ENCODE data around the gene SSBP4.

The SSBP4 gene

DNA sequence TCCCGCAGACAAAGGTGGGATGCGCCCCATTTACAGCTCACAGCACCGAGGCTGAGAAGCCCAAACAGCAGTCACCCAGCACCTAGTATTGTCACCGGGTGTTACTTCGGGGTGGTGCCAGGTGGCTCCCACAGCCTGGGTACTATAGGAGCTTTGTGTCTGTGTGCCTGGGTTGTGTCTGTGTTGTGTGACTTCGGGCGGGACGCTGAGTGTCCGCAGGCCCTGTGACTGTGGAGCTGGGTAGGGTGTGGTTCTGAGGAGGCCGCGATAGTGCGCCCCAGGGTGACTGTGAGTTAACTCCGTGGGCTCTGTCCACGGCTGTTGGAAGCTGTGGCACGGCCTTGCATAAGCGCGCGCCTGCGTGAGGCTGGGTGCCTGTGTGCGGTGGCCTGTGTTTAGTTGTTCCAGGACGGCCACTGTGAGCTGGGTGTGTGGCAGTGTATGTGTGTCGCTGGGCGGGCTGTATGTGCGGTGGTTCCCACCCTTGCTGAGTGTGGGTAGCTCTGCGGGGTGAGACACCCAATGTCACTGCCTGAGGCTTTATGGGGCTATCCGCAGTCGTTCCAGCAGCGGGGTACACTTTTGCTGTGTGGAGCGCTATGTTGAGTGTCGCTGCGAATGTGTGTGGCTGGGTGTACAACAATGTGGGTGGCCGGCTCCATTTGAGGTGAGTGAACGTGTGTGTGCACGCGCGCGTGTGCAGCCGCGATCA lies 559 bp upstream of the SSBP4 start:
- ATAC-seq (replicated peaks; ENCODE audit: extremely low read depth, poor library complexity, severe bottlenecking) (peak; percentile 37), DNase-seq (ENCODE audit: low spot score in 2 of 2) (peak in 1 of 2 donors; percentile 48)
- H3K4me1 Mint-ChIP-seq: peaks cover 75% of the 10 kb centered on the region
- no peaks in the 10 kb centered on the region for H3K9me3 Mint-ChIP-seq
- peak overlapping the region; percentile 94 for H3K27ac Mint-ChIP-seq (ENCODE audit: low read depth)
- peaks cover 28% of the 10 kb centered on the region for H3K36me3 Mint-ChIP-seq (ENCODE audit: insufficient read depth)
- no peaks in the 10 kb centered on the region for H3K27me3 Mint-ChIP-seq
- H3K4me3 Mint-ChIP-seq: peak overlapping the region; percentile 83

DNA sequence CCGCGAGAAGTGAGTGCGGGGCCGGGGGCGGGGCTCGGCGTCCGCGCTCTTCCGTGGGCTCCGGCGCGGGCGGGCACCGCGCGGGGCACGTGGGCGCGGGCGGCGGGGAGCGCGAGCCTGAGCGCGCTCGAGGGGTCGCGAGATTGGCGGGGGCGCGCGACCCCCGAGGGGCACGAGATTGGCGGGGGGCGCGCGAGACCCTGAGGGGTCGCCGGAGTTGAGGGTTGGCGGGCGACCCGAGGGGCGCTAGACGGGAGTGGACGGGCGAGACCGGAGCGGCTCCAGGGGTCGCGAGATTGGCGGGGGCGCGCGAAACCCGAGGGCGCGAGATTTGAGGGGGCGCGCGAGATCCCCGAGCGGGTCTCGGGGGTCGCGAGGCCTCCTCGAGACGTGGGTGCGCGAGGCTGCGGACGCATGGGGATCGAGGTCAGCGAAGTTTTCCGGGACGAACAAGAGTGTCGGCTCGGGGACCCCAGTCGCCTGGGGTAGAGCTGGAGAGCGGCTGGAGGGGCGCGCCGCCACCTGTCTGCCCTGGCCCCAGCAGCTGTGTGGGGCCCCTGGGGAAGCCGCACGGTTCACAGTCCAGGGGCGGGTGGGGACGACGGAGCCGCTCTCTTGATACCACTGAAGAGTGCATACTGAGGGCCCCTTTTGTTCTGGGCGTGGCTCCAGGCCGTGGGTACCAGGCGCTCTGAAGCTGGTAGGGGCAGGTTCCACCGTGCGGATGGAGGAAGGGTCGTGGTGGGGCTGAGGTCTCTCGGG lies 682 bp downstream of the SSBP4 start:
- ATAC-seq (replicated peaks; ENCODE audit: extremely low read depth, poor library complexity, severe bottlenecking): peak; percentile 38
- peak overlapping the region; percentile 83 for H3K4me3 Mint-ChIP-seq
- H3K27me3 Mint-ChIP-seq: no peaks in the 10 kb centered on the region
- peaks cover 28% of the 10 kb centered on the region for H3K36me3 Mint-ChIP-seq (ENCODE audit: insufficient read depth)
- DNase-seq (ENCODE audit: low spot score in 2 of 2): no peak
- no peaks in the 10 kb centered on the region for H3K9me3 Mint-ChIP-seq
- H3K27ac Mint-ChIP-seq (ENCODE audit: low read depth): peak overlapping the region; percentile 85
- peaks cover 76% of the 10 kb centered on the region for H3K4me1 Mint-ChIP-seq

DNA sequence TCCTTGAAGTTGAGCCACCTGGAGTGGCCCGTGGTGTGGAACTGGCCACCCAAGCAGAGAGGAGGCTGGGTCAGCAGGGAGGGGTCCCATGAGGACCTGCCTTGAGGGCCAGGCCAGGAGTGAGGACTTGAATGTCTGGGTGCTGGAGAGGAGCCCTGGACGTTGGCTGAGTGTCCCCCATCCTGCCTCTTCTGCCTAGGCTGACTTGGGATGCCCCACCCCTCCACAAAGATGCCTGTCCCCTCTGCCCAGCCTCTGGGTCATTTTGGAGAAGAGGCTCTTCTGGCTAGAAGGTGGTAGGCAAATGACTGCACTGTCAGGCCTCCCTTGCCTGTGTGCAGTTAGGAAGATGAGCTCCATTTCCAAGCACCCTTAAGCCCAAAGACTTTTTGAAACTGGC lies 1.7 kb downstream of the SSBP4 start:
- Mint-ChIP-seq H3K4me1 (peaks cover 84% of the 10 kb centered on the region), H3K27ac (ENCODE audit: low read depth) (peak overlapping the region; percentile 85), H3K9me3 (no peaks in the 10 kb centered on the region), H3K4me3 (peak overlapping the region; percentile 83), H3K27me3 (no peaks in the 10 kb centered on the region), H3K36me3 (ENCODE audit: insufficient read depth) (peaks cover 30% of the 10 kb centered on the region)
- no peak for DNase-seq (ENCODE audit: low spot score in 2 of 2)
- no peak for ATAC-seq (replicated peaks; ENCODE audit: extremely low read depth, poor library complexity, severe bottlenecking)

GRCh38 chr19:18421371-18421959 lies 2.3 kb downstream of the SSBP4 start:
- Mint-ChIP-seq H3K27me3 (no peaks in the 10 kb centered on the region), H3K36me3 (ENCODE audit: insufficient read depth) (peaks cover 35% of the 10 kb centered on the region), H3K27ac (ENCODE audit: low read depth) (peak overlapping the region; percentile 85), H3K4me3 (peak overlapping the region; percentile 83), H3K4me1 (peaks cover 83% of the 10 kb centered on the region), H3K9me3 (no peaks in the 10 kb centered on the region)
- DNase-seq (ENCODE audit: low spot score in 2 of 2) (no peak), ATAC-seq (replicated peaks; ENCODE audit: extremely low read depth, poor library complexity, severe bottlenecking) (no peak)

DNA sequence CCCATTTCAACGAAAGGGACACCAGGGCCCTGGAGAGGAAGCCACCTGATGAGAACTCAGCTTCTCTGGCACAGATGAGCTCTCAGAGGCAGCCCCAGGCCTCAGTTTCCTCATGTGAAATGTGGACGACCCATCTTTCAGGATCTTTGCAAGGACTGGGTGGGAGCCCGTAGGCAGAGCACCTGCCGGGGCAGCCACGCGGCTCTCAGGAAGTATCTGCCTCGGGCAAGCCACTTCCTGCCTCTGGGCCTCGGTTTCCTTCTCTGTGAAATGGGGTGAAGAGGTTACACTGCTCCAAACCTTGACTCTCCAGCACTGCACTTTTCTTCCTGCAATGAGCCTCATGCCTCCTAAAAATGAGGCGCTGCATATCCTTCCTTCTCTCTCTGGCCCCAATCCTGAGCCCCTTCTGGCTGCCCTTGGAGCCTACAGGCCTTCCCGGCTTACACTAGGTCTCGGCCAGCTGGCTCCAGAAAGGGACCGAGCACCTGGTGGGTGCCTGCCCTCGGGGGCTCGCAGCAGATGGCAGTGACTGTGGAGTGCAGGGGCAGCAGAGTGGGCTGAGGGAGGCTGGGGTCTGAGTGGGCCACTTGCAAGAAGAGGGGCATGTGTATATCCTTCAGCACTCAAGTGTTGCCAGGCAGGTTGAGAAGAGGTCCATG lies 3.5 kb downstream of the SSBP4 start:
- ATAC-seq (replicated peaks; ENCODE audit: extremely low read depth, poor library complexity, severe bottlenecking): peak; percentile 17
- peaks cover 33% of the 10 kb centered on the region for H3K36me3 Mint-ChIP-seq (ENCODE audit: insufficient read depth)
- H3K9me3 Mint-ChIP-seq: no peaks in the 10 kb centered on the region
- H3K4me3 Mint-ChIP-seq: peak overlapping the region; percentile 83
- peak overlapping the region; percentile 85 for H3K27ac Mint-ChIP-seq (ENCODE audit: low read depth)
- DNase-seq (ENCODE audit: low spot score in 2 of 2): no peak
- H3K27me3 Mint-ChIP-seq: no peaks in the 10 kb centered on the region
- peaks cover 74% of the 10 kb centered on the region for H3K4me1 Mint-ChIP-seq

DNA sequence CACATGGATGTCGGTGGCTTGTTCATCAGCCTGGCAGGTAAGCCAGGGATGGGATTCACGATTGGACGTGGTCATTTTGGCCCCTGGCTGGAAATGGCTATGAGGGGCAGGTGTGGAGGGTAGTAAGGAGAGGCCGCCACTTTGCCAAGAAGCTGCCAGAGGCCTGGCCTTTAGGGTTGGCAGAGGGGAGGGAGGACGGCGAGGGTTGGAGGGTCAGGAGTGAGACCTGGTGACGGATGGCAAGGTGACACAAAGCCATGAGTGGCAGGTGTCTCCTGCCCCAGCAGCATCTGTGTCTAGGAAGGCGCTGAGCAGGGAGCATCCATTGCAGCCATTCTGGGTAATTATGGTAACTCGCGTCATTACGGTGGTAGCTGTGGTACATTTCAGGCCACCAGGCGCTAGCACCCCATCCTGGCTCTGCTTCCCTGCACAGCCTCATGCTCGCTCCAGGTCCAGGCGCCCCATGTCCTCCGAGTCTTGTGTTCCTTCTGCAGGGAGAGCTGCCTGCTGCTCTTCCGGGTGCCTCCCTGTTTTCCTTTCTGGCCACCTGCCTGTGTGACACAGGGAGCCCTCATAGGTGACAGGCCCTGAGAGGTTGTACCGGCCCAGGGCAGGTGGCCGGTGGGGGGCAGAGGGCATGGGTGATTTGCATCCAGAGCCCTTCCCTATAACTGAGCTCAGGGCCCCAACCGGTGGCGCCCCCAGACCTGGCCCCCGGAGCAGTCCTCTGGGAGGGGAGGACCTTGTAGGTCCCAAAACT lies 4.2 kb downstream of the SSBP4 start:
- Mint-ChIP-seq H3K4me3 (peak overlapping the region; percentile 83), H3K36me3 (ENCODE audit: insufficient read depth) (peaks cover 28% of the 10 kb centered on the region), H3K27ac (ENCODE audit: low read depth) (peak overlapping the region; percentile 85), H3K27me3 (no peaks in the 10 kb centered on the region), H3K9me3 (no peaks in the 10 kb centered on the region), H3K4me1 (peaks cover 67% of the 10 kb centered on the region)
- ATAC-seq (replicated peaks; ENCODE audit: extremely low read depth, poor library complexity, severe bottlenecking) (no peak), DNase-seq (ENCODE audit: low spot score in 2 of 2) (no peak)

DNA sequence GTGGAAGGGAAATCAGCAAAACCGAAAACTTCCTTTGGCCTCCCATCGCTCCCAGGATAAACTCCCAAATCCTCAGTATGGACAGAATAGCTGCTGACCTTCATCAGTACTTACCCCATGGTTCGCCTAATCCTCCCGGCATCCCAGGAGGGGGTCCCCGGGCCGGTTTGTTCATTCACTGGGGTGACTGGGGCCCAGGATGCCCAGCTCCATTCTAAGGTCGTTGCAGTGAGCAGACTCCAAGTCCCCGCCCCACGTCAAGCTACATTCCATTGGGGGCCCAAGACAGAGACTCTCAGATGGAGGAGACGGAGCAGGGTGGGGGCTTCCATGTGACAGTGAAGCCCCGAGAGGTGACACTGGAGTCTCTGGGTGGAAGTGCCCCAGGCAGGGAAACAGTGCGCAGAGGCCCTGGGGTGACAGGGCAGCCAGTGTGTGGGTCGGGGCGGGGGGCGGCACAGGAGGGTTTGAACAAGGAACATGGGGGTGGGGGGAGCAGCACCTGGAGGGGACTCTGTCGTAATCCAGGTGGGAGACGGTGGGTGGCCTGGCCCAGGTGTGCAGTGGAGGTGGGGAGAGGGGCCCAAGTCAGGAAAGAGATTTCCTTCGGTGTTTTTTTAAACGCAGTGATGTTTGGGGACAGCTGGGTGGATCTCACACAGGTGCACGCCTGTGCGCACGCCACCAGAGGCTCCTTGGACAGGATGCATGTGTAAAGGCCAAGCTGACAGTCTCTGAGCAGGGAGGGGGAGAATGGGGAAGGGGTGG lies 5.1 kb downstream of the SSBP4 start:
- H3K27me3 Mint-ChIP-seq: no peaks in the 10 kb centered on the region
- no peak for DNase-seq (ENCODE audit: low spot score in 2 of 2)
- H3K4me3 Mint-ChIP-seq: peak overlapping the region; percentile 83
- H3K36me3 Mint-ChIP-seq (ENCODE audit: insufficient read depth): peaks cover 24% of the 10 kb centered on the region
- H3K9me3 Mint-ChIP-seq: no peaks in the 10 kb centered on the region
- no peak for ATAC-seq (replicated peaks; ENCODE audit: extremely low read depth, poor library complexity, severe bottlenecking)
- H3K4me1 Mint-ChIP-seq: peaks cover 61% of the 10 kb centered on the region
- H3K27ac Mint-ChIP-seq (ENCODE audit: low read depth): peak overlapping the region; percentile 85

DNA sequence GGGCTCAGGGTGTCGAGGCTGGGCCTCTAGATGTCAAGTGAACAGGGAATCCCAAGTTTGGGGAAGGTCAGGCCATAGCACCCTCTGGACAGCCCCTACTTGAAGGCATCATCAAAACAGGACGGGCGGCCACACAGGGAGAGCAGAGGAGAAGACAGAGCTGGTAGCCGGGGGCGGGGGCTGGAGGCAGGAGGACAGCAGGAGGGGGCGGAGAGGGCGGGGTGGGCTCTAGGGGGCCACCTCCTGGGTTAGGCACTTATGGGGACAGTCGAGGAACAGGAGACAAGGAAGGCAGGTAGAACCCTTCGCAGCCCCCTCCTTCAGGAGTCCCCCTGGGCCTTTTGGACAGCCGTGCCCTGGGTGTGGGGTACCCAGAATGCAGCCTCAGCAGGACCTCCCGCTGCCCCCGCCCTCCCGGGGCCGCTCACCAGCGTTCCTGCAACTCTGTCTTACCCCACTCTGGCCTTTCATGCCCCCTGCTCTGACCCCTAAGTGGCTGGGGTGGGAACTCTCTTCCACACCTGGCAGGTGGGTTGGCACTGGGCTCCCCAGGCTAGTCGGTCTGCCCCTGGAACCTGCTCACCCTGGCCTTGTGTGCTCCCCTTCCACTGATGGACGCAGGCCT lies 5.8 kb downstream of the SSBP4 start:
- Mint-ChIP-seq H3K36me3 (ENCODE audit: insufficient read depth) (peaks cover 24% of the 10 kb centered on the region), H3K9me3 (no peaks in the 10 kb centered on the region), H3K27ac (ENCODE audit: low read depth) (peak overlapping the region; percentile 85), H3K27me3 (no peaks in the 10 kb centered on the region), H3K4me3 (no peak overlapping the region), H3K4me1 (peaks cover 60% of the 10 kb centered on the region)
- DNase-seq (ENCODE audit: low spot score in 2 of 2) (no peak), ATAC-seq (replicated peaks; ENCODE audit: extremely low read depth, poor library complexity, severe bottlenecking) (no peak)

DNA sequence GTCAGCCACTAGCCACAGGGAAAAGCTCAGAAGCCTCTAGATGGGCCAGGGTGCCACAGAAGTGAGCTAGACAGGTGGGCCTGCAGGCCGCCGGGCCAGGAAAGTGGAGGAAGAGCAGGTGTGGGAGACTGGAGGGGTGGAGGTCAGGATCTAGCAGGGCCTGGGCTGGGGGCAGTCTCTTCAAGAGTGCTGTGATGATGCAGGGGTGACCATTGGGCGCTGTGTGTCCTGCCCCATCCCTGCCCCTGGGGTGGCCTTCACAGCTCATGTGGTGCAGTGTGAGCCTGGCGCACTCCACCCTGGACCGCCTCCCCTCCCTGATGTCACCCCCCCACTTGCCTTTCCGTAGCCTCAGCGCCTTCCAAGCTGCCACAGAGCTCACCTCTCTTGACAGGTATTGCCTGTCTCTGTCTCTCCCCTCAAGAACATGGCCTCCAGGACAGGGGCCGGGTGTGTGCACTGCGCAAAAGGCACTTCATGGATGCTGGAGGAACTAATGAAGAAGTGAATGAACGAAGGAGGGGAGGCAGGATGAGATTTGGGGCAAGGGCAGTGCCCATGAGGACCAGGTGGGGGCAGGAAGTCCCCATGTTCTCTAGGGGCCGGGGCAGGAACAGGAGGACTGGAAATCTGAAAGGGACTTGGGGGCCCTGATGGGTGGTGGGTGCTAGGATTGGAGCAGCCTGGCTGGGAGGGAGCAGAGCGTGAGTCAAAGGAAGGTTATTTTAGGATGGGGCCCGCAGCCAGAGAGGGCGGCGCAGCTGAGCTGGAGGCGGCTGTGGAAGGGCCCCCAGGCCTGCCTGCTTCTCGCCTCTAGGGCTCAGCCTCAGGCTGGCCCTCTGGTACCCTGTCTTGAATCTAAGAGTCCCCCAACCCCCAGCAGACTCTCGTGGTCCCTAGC lies 6.6 kb downstream of the SSBP4 start:
- Mint-ChIP-seq H3K4me3 (peak overlapping the region; percentile 16), H3K27ac (ENCODE audit: low read depth) (peak overlapping the region; percentile 85), H3K27me3 (no peaks in the 10 kb centered on the region), H3K36me3 (ENCODE audit: insufficient read depth) (peaks cover 21% of the 10 kb centered on the region), H3K4me1 (peaks cover 52% of the 10 kb centered on the region), H3K9me3 (no peaks in the 10 kb centered on the region)
- ATAC-seq (replicated peaks; ENCODE audit: extremely low read depth, poor library complexity, severe bottlenecking): no peak
- DNase-seq (ENCODE audit: low spot score in 2 of 2): no peak

DNA sequence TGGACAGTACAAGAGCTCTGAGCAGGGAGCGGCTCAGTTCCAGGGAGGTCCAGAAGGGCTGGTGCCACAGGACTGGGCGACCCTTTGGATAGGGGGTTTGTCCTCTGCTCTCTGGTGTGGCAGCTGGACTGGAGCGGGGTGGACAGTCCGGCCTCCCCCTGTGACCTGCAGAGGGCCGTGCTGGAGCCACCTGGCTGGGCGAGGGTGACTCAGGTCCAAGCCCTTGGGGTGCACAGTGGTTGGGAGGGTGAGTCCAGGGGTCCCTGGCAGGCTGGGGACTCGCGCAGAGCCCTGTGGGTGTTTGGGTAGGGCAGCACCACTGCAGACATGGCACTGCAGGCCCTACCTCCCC lies 7.2 kb downstream of the SSBP4 start:
- Mint-ChIP-seq H3K9me3 (no peaks in the 10 kb centered on the region), H3K4me3 (no peak overlapping the region), H3K27ac (ENCODE audit: low read depth) (peak overlapping the region; percentile 85), H3K36me3 (ENCODE audit: insufficient read depth) (peaks cover 22% of the 10 kb centered on the region), H3K27me3 (no peaks in the 10 kb centered on the region), H3K4me1 (peaks cover 46% of the 10 kb centered on the region)
- ATAC-seq (replicated peaks; ENCODE audit: extremely low read depth, poor library complexity, severe bottlenecking) (no peak), DNase-seq (ENCODE audit: low spot score in 2 of 2) (no peak)

Data from central memory CD8-positive, alpha-beta T cell (primary cell).